Neural crest cell (in vitro differentiated cells): Measurements from ENCODE around the gene DNAH14. TPM values are rescaled to one million over a fixed set of nuclear protein-coding genes. Genes with fewer than 3 reads are reported as not detected.
A peak's percentile ranks its signal among the peaks of the same experiment; 100 is the strongest.

Experiments
- DNase-seq: peaks from one replicate; pipeline ENCODE4 v3.0.0; 2021; ENCODE audit warnings: low read depth, mixed read lengths, low spot score
- H3K27ac Mint-ChIP-seq: one replicate; pipeline ENCODE4 v1.8.0; 2021; ENCODE audit warnings: mild to moderate bottlenecking, mixed read lengths; ENCODE audit not compliant: unreplicated experiment
- H3K27me3 Mint-ChIP-seq: 2 replicates; pipeline ENCODE4 v1.8.0; 2021; ENCODE audit warnings: low read depth, mild to moderate bottlenecking, mixed read lengths
- H3K36me3 Mint-ChIP-seq: 2 replicates; pipeline ENCODE4 v1.8.0; 2021; ENCODE audit warnings: low read depth, mild to moderate bottlenecking, mixed read lengths
- H3K4me1 Mint-ChIP-seq: 2 replicates; pipeline ENCODE4 v1.8.0; 2021; ENCODE audit warnings: mixed read lengths
- H3K4me3 Mint-ChIP-seq: one replicate; pipeline ENCODE4 v1.8.0; 2021; ENCODE audit warnings: mild to moderate bottlenecking, mixed read lengths
- H3K9me3 Mint-ChIP-seq: 2 replicates; pipeline ENCODE4 v1.8.0; 2021; ENCODE audit warnings: mixed read lengths
- total RNA-seq: library from RNA; stranded (reverse); gene quantifications from 2 replicates; pipeline ENCODE4 v1.2.1, GENCODE V29; 2021
- TF ChIP-seq, protein P1 (sequence below): fragments of 200-600 bp; sonication (generic); conservative IDR thresholded peaks from 2 replicates; pipeline ENCODE4 v1.5.0; 2021; ENCODE audit warnings: antibody characterized with exemption, mild to moderate bottlenecking

Gene DNAH14
- total RNA-seq, 1 donor from 2014 or later = 31.0 TPM

DNA sequence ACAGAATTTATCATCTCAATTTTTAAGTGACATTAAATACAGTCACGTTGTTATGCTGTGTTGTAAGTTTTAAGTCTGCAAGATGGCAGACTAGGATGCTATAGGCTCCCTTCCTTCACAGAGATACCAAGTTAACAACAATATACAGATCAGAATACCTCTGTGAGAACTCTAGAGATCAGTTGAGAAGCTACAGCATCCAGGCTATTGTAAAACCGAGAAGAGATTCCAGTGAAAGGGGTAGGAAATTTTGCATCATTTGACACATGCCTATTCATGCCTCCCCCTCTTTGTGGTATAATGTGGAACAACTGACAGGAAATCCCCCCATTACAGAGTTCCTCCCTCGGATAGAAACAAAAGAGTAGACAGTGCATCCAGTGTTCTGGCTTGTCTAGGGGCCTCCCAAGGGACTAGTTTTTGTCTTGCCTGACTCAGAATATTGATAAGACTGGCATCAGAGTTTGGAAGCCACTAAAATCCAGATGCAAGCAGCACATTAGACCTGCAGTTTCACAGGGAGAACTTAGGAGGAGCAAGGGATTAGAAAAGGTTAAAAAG, 417.7 kb downstream of the DNAH14 start:
- H3K4me1 Mint-ChIP-seq = peaks cover 23% of the 10 kb centered on the region
- H3K36me3 Mint-ChIP-seq = peaks cover 3% of the 10 kb centered on the region
- H3K9me3 Mint-ChIP-seq = peaks cover 7% of the 10 kb centered on the region
- peak overlapping the region; percentile 9 for H3K4me3 Mint-ChIP-seq
- H3K27me3 Mint-ChIP-seq = no peaks in the 10 kb centered on the region
- peak overlapping the region; percentile 22 for H3K27ac Mint-ChIP-seq
- TF ChIP-seq, protein P1, sequence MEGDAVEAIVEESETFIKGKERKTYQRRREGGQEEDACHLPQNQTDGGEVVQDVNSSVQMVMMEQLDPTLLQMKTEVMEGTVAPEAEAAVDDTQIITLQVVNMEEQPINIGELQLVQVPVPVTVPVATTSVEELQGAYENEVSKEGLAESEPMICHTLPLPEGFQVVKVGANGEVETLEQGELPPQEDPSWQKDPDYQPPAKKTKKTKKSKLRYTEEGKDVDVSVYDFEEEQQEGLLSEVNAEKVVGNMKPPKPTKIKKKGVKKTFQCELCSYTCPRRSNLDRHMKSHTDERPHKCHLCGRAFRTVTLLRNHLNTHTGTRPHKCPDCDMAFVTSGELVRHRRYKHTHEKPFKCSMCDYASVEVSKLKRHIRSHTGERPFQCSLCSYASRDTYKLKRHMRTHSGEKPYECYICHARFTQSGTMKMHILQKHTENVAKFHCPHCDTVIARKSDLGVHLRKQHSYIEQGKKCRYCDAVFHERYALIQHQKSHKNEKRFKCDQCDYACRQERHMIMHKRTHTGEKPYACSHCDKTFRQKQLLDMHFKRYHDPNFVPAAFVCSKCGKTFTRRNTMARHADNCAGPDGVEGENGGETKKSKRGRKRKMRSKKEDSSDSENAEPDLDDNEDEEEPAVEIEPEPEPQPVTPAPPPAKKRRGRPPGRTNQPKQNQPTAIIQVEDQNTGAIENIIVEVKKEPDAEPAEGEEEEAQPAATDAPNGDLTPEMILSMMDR = no peak
- peak; percentile 8 for DNase-seq

DNA sequence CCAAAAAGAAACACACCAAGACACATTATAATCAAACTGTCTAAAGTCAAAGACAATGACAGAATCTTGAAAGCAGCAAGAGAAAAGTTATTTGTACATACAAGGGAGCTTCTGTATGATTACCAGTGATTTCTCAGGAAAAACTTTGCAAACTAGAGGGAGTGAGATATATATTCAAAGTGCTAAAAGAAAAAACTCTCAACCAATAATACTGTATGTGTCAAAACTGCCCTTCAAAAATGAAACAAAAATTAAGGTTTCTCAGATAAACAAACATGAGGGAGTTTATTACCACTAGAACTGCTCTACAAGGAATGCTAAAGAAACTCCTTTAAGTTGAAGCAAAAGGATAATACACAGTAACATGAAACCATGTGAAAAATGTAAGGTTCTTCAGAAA, 418.9 kb downstream of the DNAH14 start:
- H3K36me3 Mint-ChIP-seq = peaks cover 3% of the 10 kb centered on the region
- no peak overlapping the region for H3K27ac Mint-ChIP-seq
- peaks cover 7% of the 10 kb centered on the region for H3K9me3 Mint-ChIP-seq
- peaks cover 23% of the 10 kb centered on the region for H3K4me1 Mint-ChIP-seq
- no peak overlapping the region for H3K4me3 Mint-ChIP-seq
- no peaks in the 10 kb centered on the region for H3K27me3 Mint-ChIP-seq
- TF ChIP-seq, protein P1 = no peak
- no peak for DNase-seq

DNA sequence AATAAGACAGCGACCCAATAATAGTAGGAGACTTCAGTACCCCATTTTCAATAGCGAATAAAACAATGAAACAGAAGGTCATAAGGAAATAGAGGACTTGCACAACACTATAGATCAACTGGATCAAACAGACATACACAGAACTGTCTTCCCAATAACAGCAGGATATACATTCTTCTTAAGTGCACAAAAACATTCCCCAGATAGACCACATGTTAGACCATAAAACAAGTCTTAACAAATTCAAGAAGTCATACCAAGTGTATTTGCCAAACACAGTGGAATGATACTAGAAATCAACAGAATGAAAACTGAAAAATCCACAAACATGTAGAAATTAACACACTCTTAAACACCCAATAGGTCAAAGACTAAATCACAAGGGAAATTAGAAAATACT, 420.4 kb downstream of the DNAH14 start:
- H3K36me3 Mint-ChIP-seq = peaks cover 3% of the 10 kb centered on the region
- H3K27ac Mint-ChIP-seq = peak overlapping the region; percentile 16
- no peak overlapping the region for H3K4me3 Mint-ChIP-seq
- H3K9me3 Mint-ChIP-seq = peaks cover 7% of the 10 kb centered on the region
- peaks cover 23% of the 10 kb centered on the region for H3K4me1 Mint-ChIP-seq
- no peak for DNase-seq
- TF ChIP-seq, protein P1 = no peak
- H3K27me3 Mint-ChIP-seq = no peaks in the 10 kb centered on the region

DNA sequence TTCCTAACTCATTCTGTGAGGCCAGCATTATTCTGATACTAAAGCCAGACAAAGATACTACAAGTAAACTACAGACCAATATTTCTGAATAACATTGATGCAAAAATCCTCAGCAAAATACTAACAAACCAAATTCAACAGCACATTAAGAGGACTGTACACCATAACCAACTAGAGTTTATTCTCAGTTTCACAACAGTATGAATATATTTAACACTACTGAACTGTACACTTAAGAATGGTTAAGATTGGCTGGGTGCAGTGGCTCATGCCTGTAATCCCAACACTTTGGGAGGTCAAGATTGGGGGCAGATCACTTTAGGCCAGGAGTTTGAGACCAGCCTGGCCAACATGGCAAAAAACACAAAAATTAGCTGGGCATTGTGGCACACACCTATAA, 421.4 kb downstream of the DNAH14 start:
- H3K4me1 Mint-ChIP-seq = peaks cover 22% of the 10 kb centered on the region
- DNase-seq = no peak
- H3K36me3 Mint-ChIP-seq = peaks cover 3% of the 10 kb centered on the region
- H3K27me3 Mint-ChIP-seq = no peaks in the 10 kb centered on the region
- no peak overlapping the region for H3K4me3 Mint-ChIP-seq
- H3K27ac Mint-ChIP-seq = no peak overlapping the region
- TF ChIP-seq, protein P1 = no peak
- peaks cover 7% of the 10 kb centered on the region for H3K9me3 Mint-ChIP-seq

DNA sequence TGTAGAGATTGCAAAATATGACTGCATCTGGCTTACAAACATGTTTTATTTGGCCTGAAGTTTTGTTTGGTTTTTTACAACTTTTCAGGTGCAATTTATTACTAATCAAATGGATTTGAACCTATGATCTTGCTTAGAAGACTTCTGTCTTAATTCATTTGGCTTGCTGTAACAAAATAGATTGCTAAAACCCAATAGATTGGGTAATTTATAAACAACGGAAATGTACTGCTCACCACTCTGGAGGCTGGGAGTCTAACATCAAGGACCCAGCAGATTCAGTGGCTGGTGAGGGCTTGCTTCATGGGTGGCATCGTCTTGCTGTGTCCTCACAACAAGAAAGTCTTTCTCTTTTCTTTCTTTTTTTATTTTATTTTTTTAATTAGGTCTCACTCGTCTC, 425.4 kb downstream of the DNAH14 start:
- peaks cover 1% of the 10 kb centered on the region for H3K9me3 Mint-ChIP-seq
- no peak overlapping the region for H3K27ac Mint-ChIP-seq
- no peak for DNase-seq
- no peaks in the 10 kb centered on the region for H3K27me3 Mint-ChIP-seq
- no peaks in the 10 kb centered on the region for H3K4me1 Mint-ChIP-seq
- no peaks in the 10 kb centered on the region for H3K36me3 Mint-ChIP-seq
- H3K4me3 Mint-ChIP-seq = no peak overlapping the region
- TF ChIP-seq, protein P1 = no peak
